B cell (primary cell): Measurements from ENCODE around the gene PYM1. TPM values are rescaled to one million over a fixed set of nuclear protein-coding genes. Genes with fewer than 3 reads are reported as not detected.

Experiments
- ATAC-seq: fragments of 200-7000 bp; cut with Tn5 transposase; one replicate; pipeline ENCODE4 v1.10.0; 2021; ENCODE audit warnings: low read depth, mild to moderate bottlenecking, moderate number of reproducible peaks, moderate library complexity
- CTCF ChIA-PET: fragments of 350-600 bp; sonication (Branson Sonifier 250); formaldehyde crosslinking; loops from one replicate; lab custom pipeline; 2021; ENCODE audit warnings: antibody characterized with exemption, inconsistent platforms; lab: Charles Lee
- POLR2A ChIA-PET: fragments of 350-600 bp; sonication (Branson Sonifier 250); formaldehyde crosslinking; loops from one replicate; lab custom pipeline; 2021; ENCODE audit warnings: antibody characterized with exemption; lab: Charles Lee
- DNase-seq: peaks from one replicate; pipeline ENCODE4 v3.0.0; 2013
- H2AFZ ChIP-seq: 2 replicates; pipeline ENCODE4 v1.6.1; 2012; ENCODE audit warnings: mild to moderate bottlenecking, low read depth, low read length; ENCODE audit not compliant: insufficient read depth, poor library complexity, severe bottlenecking
- H3K27ac ChIP-seq, 2 donors: 1 replicate in 1 of 2; 2 replicates in 1 of 2; pipeline ENCODE4 v1.5.1; 2012 to 2013; ENCODE audit warnings: low read length in 2 of 2, mild to moderate bottlenecking in 2 of 2, moderate library complexity in 1 of 2
- H3K27me3 ChIP-seq, 4 experiments: fragments of 200-600 bp in 1 of 4; sonication (generic) in 1 of 4; replicated peaks in 1 of 4; 1 replicate in 2 of 4; 2 replicates in 2 of 4; pipeline versions ENCODE4 v1.6.1 to v1.7.0; 2013 to 2016; ENCODE audit warnings: low read length in 3 of 4, mild to moderate bottlenecking in 2 of 4, mixed read lengths in 1 of 4, moderate library complexity in 1 of 4; ENCODE audit not compliant: insufficient read depth in 4 of 4, control insufficient read depth in 3 of 4; ENCODE audit errors: control extremely low read depth in 1 of 4
- H3K36me3 ChIP-seq, 2 experiments: replicated peaks in 1 of 2; 1 replicate in 1 of 2; 2 replicates in 1 of 2; pipeline versions ENCODE4 v1.6.1 to v1.7.1; 2013; ENCODE audit warnings: low read length in 1 of 2; ENCODE audit not compliant: insufficient read depth in 2 of 2, control insufficient read depth in 1 of 2; ENCODE audit errors: control extremely low read depth in 1 of 2, extremely low read depth in 1 of 2
- H3K4me1 ChIP-seq, 2 donors: fragments of 200-600 bp in 1 of 2; sonication (generic) in 1 of 2; 1 replicate in 1 of 2; 2 replicates in 1 of 2; pipeline versions ENCODE4 v1.5.1 to v1.6.1; 2013 to 2017; ENCODE audit warnings: low read length in 2 of 2; ENCODE audit not compliant: control insufficient read depth in 2 of 2, insufficient read depth in 2 of 2
- H3K4me2 ChIP-seq: replicated peaks from 2 replicates; pipeline ENCODE3; 2012; ENCODE audit warnings: mild to moderate bottlenecking, low read depth, low read length; ENCODE audit not compliant: poor library complexity, severe bottlenecking
- H3K4me3 ChIP-seq, 5 experiments: fragments of 200-600 bp in 1 of 5; sonication (generic) in 1 of 5; 1 replicate in 3 of 5; 2 replicates in 2 of 5; pipeline versions ENCODE4 v1.5.1 to v1.7.0; 2011 to 2016; ENCODE audit warnings: low read length in 4 of 5, mild to moderate bottlenecking in 4 of 5, low read depth in 2 of 5, control low read depth in 1 of 5, moderate library complexity in 1 of 5; ENCODE audit not compliant: insufficient read depth in 1 of 5; ENCODE audit errors: control extremely low read depth in 1 of 5, extremely low read depth in 1 of 5
- H3K79me2 ChIP-seq: fragments of 200-600 bp; sonication (generic); one replicate; pipeline ENCODE4 v1.6.0; 2016; ENCODE audit warnings: low read length; ENCODE audit not compliant: control insufficient read depth, insufficient read depth
- H3K9ac ChIP-seq: fragments of 200-600 bp; sonication (generic); 2 replicates; pipeline ENCODE4 v1.6.1; 2017; ENCODE audit warnings: mild to moderate bottlenecking, low read length, moderate library complexity
- H3K9me3 ChIP-seq, 3 donors: one replicate each; pipeline versions ENCODE4 v1.6.1 to v1.7.1; 2013; ENCODE audit warnings: low read length in 2 of 3; ENCODE audit not compliant: control insufficient read depth in 2 of 3, insufficient read depth in 1 of 3; ENCODE audit errors: control extremely low read depth in 1 of 3
- H4K20me1 ChIP-seq: 2 replicates; pipeline ENCODE4 v1.6.0; 2012; ENCODE audit warnings: mild to moderate bottlenecking, low read length; ENCODE audit not compliant: insufficient read depth, control insufficient read depth, poor library complexity, severe bottlenecking
- H3K27ac Mint-ChIP-seq: one replicate; pipeline ENCODE4 v1.8.0; 2021; ENCODE audit warnings: mixed read lengths
- H3K27me3 Mint-ChIP-seq: one replicate; pipeline ENCODE4 v1.8.0; 2021; ENCODE audit warnings: mixed read lengths
- H3K4me1 Mint-ChIP-seq: one replicate; pipeline ENCODE4 v1.8.0; 2021; ENCODE audit warnings: mixed read lengths
- H3K4me3 Mint-ChIP-seq: one replicate; pipeline ENCODE4 v1.8.0; 2021; ENCODE audit warnings: mixed read lengths
- H3K9me3 Mint-ChIP-seq: one replicate; pipeline ENCODE4 v1.8.0; 2022; ENCODE audit warnings: mixed read lengths; ENCODE audit not compliant: insufficient read depth
- EZH2 ChIP-seq: IDR thresholded peaks from 2 replicates; pipeline ENCODE4 v1.6.1; 2012; ENCODE audit warnings: borderline replicate concordance, low read depth, mild to moderate bottlenecking, moderate library complexity, low read length; ENCODE audit not compliant: insufficient read depth, poor library complexity, severe bottlenecking
- WGBS: methylation state at CpG from one replicate; pipeline ENCODE4 v1.1.5; 2013; ENCODE audit warnings: missing lambda C conversion rate; ENCODE audit not compliant: insufficient coverage; 5-methylcytosine and 5-hydroxymethylcytosine counted together
- intact Hi-C: fragments of 100-400 bp; cut with micrococcal nuclease; formaldehyde crosslinking; loops from one replicate; pipeline ENCODE4 v1.10.0; 2022
- polyA plus RNA-seq: library from polyadenylated mRNA; depleted of rRNA; stranded (reverse); fragments of >200 nt; gene quantifications from 2 replicates; pipeline ENCODE4 v1.2.3, GENCODE V29; 2012
- total RNA-seq, 2 donors: library from RNA; stranded (reverse); fragments of 120-200 nt in 1 of 2; gene quantifications; 1 replicate in 1 of 2; 2 replicates in 1 of 2; pipeline versions ENCODE4 v1.2.3 to v1.2.4, GENCODE V29; 2013 to 2022
- TF ChIP-seq, protein P1 (sequence below): fragments of 200-600 bp; IDR thresholded peaks from one replicate; pipeline ENCODE4 v1.8.0; 2022; ENCODE audit warnings: antibody characterized with exemption, mild to moderate bottlenecking

The PYM1 gene
- total and polyA plus RNA-seq, 2 donors (not counting 1 experiment from before 2014, with no cell fraction given), result 22.5 to 39.2 TPM

DNA sequence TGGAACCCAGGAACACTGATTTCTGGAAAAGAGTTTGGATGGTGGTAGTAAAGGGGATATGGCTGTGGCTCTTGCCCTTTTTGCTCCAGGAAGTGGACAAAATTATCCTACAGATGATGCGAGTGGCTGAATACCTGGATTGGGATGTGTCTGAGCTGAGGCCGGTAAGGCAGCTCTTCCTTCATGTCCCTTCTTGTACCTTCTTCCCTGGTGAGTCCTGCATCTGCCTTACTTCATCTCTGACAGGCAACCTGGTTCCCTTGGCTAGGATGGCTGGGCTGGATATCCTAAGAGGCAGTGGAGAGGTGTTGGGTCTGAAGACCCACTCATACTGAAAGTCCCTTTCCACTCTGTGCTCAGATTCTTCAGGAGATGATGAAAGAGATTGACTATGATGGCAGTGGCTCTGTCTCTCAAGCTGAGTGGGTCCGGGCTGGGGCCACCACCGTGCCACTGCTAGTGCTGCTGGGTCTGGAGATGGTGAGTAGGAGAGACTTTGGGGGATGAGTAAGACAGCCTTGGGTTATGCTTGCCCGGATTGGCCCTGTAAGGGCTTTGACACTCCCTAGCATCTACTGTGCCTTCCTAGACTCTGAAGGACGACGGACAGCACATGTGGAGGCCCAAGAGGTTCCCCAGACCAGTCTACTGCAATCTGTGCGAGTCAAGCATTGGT is 11.3 kb upstream of the PYM1 start:
- TF ChIP-seq EZH2, result no peak
- TF ChIP-seq, protein P1, sequence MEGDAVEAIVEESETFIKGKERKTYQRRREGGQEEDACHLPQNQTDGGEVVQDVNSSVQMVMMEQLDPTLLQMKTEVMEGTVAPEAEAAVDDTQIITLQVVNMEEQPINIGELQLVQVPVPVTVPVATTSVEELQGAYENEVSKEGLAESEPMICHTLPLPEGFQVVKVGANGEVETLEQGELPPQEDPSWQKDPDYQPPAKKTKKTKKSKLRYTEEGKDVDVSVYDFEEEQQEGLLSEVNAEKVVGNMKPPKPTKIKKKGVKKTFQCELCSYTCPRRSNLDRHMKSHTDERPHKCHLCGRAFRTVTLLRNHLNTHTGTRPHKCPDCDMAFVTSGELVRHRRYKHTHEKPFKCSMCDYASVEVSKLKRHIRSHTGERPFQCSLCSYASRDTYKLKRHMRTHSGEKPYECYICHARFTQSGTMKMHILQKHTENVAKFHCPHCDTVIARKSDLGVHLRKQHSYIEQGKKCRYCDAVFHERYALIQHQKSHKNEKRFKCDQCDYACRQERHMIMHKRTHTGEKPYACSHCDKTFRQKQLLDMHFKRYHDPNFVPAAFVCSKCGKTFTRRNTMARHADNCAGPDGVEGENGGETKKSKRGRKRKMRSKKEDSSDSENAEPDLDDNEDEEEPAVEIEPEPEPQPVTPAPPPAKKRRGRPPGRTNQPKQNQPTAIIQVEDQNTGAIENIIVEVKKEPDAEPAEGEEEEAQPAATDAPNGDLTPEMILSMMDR, result no peak
- ATAC-seq, result no peak
- Histone ChIP-seq H3K79me2 (peaks cover 39% of the 10 kb centered on the region), H3K9me3 (no peaks in the 10 kb centered on the region), H3K4me2 (no peak overlapping the region), H3K27ac (peak overlapping the region in 1 of 2 donors; percentile 37), H3K4me1 (peaks cover 11 to 17% of the 10 kb centered on the region in 2 donors), H3K27me3 (no peaks in the 10 kb centered on the region), H3K36me3 (peaks cover 9 to 96% of the 10 kb centered on the region in 2 experiments), H3K4me3 (no peak overlapping the region), H2AFZ (no peak overlapping the region), H3K9ac (no peak overlapping the region), H4K20me1 (peaks cover 30% of the 10 kb centered on the region)
- WGBS, result 96% methylated on average over 8 of the region's 8 CpGs
- Mint-ChIP-seq H3K4me3 (no peak overlapping the region), H3K27me3 (no peaks in the 10 kb centered on the region), H3K4me1 (peaks cover 31% of the 10 kb centered on the region), H3K27ac (no peak overlapping the region), H3K9me3 (no peaks in the 10 kb centered on the region)
- ChIA-PET CTCF (interaction anchor here (0.7 to 8.7 kb wide), 13 partner anchors 10 to 214 kb away, joined by 3 to 155 read pairs (median 4); partner anchors contain the start of genes CD63, DGKA, ORMDL2 and PYM1), POLR2A (interaction anchor here (0.7 to 1.6 kb wide), 3 partner anchors 9 to 121 kb away, joined by 3 to 7 read pairs (median 3); partner anchors contain the start of genes ORMDL2, PYM1 and SARNP)
- no peak for DNase-seq
- intact Hi-C loops, result no loop called here

DNA sequence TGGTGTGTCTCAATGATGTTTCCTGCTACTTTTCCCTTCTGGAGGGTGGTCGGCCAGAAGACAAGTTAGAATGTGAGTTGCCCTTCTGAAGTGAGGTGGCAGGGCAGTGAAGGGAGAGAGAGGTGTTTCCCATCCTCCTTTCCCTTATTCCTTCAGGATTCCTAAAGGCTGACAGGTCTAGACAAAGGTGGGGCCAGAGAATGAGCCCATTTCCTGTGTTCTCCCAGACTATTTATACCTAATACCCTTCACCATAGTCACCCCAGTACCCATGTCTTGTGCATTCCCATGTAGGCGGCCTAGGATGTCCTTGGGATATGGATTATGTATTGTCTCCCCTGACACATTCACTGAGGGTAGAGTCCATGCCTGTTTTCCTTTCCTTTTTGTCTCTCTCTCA is 10.3 kb upstream of the PYM1 start:
- H3K36me3 ChIP-seq, result peaks cover 4 to 90% of the 10 kb centered on the region in 2 experiments
- no peak overlapping the region for H2AFZ ChIP-seq
- no peaks in the 10 kb centered on the region for H3K9me3 ChIP-seq
- H4K20me1 ChIP-seq, result peaks cover 31% of the 10 kb centered on the region
- H3K27ac ChIP-seq, result peak overlapping the region in 1 of 2 donors; percentile 37
- H3K27me3 ChIP-seq, result no peaks in the 10 kb centered on the region
- H3K4me1 ChIP-seq, result peaks cover 21 to 27% of the 10 kb centered on the region in 2 donors
- ChIA-PET POLR2A (no interaction called here), CTCF (interaction anchor here (1.0 to 8.7 kb wide), 6 partner anchors 9 to 198 kb away, joined by 3 to 155 read pairs (median 8); partner anchors contain the start of genes DGKA, ORMDL2, PYM1 and SARNP)
- Mint-ChIP-seq H3K9me3 (no peaks in the 10 kb centered on the region), H3K27me3 (no peaks in the 10 kb centered on the region), H3K4me3 (no peak overlapping the region), H3K27ac (peak overlapping the region; percentile 13), H3K4me1 (peaks cover 39% of the 10 kb centered on the region)
- H3K4me3 ChIP-seq, result no peak overlapping the region
- no CpG with 5 or more reads among the region's 2 CpGs for WGBS
- DNase-seq (no peak), ATAC-seq (no peak)
- TF ChIP-seq EZH2, result no peak
- TF ChIP-seq, protein P1, result no peak
- no peak overlapping the region for H3K9ac ChIP-seq
- intact Hi-C loops, result no loop called here
- peaks cover 49% of the 10 kb centered on the region for H3K79me2 ChIP-seq
- H3K4me2 ChIP-seq, result no peak overlapping the region
